Choroid plexus epithelial cell (primary cell): ENCODE data around the gene CEBPG.

ENCODE experiments used
- DNase-seq: peaks from one replicate; pipeline ENCODE4 v3.0.0-alpha.2; 2010; ENCODE audit warnings: low read depth
- H3K4me3 ChIP-seq: 2 replicates; pipeline ENCODE4 v1.5.1; 2011; ENCODE audit warnings: low read depth, mild to moderate bottlenecking, control low read depth, low read length, moderate library complexity
- TF ChIP-seq, protein P1 (sequence below): conservative IDR thresholded peaks from 2 replicates; pipeline ENCODE4 v1.5.1; 2011; ENCODE audit warnings: low read depth, mild to moderate bottlenecking, control low read depth, inconsistent platforms, low read length, moderate library complexity

Gene CEBPG

DNA sequence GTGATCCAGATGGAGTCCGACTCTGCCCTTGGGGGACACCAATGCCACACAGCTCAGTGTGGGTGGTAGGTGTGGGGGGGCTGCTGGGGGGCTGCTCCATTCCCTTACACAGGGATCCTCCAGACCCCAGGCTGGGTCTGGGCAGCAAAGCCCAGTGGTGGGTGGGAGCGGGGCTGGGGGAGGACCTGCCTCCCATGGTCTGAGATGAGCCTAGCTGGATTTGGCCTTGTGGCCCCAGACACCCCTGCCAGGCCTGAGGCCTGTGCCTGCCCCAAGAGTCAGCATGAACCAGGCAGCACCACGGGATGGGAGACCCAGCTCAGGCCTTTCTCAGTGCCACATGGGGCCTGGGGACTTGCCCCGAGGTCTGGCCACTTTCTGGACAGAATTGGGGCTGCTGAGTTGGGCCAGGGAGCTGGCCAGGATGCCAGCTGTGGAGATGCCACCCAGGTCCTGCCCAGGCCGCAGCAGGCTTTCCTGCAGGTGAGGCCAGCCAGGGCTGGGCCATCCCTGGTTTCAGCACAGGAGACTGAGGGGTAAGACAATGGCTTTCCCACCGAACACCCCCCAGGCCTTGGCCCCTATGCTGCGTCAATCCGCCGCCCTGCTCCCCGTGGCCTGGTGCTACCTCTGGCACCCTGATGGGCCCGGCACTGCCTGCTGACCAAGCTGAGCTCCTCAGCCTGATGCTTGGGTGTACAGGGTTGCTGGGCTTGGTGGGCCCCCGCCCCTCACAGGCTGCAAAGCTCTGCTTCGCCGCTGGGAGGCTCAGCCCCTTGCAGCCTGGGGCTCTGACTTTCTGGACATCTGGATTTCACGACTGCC, 24.2 kb downstream of the CEBPG start:
- peak; percentile 41 for DNase-seq
- TF ChIP-seq, protein P1, sequence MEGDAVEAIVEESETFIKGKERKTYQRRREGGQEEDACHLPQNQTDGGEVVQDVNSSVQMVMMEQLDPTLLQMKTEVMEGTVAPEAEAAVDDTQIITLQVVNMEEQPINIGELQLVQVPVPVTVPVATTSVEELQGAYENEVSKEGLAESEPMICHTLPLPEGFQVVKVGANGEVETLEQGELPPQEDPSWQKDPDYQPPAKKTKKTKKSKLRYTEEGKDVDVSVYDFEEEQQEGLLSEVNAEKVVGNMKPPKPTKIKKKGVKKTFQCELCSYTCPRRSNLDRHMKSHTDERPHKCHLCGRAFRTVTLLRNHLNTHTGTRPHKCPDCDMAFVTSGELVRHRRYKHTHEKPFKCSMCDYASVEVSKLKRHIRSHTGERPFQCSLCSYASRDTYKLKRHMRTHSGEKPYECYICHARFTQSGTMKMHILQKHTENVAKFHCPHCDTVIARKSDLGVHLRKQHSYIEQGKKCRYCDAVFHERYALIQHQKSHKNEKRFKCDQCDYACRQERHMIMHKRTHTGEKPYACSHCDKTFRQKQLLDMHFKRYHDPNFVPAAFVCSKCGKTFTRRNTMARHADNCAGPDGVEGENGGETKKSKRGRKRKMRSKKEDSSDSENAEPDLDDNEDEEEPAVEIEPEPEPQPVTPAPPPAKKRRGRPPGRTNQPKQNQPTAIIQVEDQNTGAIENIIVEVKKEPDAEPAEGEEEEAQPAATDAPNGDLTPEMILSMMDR: peak; percentile 59
- H3K4me3 ChIP-seq: no peak overlapping the region

DNA sequence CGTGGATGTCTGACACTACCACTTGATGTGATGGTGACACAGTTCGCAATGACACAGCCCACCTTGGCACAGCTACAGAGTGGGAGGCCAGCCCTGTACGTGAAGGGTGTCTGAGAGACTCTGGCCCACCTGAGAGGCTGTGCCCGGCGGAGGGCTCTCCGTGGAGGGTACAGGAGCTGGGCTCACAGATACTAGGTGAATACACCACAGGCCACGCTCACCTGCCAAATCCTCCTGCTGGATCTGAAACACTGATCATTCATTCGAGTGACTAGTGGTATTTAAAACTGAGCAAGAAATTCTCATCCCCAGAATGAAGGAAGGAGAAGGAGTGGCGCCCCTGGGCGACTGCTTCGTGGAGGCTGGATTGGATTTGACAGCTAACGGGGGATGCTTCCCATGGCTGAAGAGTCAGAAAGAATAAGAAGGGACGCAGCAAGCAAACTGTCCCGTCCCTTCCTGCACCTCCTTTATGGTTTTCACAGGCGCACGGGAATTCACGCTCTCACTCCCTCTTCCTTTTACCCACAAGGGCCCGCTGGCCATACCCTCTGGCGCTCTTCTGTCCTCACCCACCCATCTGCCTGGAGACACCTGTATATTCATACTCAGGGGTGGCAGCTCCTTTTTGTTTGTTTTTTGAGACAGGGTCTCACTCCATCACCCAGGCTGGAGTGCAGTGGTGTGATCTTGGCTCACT, 25.0 kb downstream of the CEBPG start:
- TF ChIP-seq, protein P1: no peak
- DNase-seq: no peak
- H3K4me3 ChIP-seq: no peak overlapping the region

DNA sequence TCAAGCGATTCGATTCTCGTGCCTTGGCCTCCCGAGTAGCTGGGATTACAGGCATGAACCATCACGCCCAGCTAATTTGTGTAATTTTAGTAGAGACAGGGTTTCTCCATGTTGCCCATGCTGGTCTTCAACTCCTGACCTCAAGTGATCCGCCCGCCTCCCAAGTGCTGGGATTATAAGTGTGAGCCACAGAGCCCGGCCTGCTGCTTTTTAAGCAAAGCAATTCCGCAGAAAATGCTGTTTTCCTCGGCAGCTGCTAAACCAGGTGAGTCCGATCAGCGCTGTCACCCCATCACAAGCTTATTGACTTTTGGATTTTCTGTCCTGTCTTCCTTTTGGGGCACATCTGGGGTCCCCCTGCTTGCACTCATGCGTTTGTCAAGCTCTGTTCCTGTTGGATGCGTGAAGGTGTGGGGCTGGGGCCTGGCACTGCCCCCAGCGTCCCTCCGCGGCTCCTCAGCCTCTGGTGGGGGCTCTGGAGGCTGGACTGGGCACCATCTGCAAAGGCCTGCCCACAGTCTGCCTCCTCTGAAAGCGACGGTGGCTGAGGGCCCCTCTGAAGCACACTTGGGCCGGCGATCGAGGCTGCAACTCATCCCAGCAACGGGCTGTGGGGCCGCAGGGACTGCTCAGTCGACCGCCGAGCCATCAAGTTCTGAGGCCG, 25.7 kb downstream of the CEBPG start:
- TF ChIP-seq, protein P1: no peak
- H3K4me3 ChIP-seq: no peak overlapping the region
- no peak for DNase-seq

DNA sequence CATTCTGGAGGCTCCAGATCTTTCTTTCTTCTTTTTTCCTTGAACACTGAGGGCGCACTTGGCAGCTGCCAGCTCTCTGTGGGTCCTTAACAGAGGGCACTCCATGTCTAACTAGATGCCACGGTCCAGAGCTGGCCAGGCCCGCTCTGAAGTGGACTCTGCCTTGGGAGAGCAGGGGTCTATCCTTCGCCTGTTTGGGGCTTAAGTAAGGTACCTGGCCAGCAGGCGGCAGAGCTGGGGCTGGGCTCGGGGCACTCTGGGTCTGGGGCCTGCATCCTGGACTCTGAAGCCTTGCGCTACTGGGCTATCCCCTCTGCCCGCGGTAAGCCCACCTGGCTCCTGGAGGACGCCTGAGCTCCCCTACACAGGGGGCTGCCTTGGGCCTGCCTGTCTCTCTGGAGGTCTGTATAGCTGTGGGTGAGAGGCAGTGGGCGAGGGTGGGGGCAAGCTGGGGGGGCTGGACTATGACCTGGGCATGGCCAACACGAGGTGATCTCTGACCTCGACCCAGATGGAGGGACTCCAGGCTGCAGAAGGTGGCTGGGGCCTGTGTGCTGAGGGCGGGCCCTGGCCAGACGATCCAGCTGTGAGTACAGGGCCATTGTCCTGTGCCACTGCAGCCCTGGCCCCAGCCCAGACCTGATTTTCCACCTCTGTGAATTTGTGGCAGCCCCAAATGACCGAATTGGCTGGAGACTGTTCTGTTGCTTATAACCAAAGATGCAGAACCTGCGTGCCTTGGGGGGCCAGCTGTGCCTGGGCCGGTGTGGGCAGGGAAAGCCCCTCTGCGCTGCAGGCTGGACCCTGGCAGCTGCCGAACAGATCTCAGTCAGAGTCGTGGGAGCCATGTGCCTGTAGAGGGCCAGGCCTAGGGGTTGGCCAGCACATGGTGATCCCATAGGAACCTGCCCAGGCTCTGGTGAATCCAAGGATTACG, 26.5 kb downstream of the CEBPG start:
- no peak overlapping the region for H3K4me3 ChIP-seq
- no peak for DNase-seq
- TF ChIP-seq, protein P1: no peak

DNA sequence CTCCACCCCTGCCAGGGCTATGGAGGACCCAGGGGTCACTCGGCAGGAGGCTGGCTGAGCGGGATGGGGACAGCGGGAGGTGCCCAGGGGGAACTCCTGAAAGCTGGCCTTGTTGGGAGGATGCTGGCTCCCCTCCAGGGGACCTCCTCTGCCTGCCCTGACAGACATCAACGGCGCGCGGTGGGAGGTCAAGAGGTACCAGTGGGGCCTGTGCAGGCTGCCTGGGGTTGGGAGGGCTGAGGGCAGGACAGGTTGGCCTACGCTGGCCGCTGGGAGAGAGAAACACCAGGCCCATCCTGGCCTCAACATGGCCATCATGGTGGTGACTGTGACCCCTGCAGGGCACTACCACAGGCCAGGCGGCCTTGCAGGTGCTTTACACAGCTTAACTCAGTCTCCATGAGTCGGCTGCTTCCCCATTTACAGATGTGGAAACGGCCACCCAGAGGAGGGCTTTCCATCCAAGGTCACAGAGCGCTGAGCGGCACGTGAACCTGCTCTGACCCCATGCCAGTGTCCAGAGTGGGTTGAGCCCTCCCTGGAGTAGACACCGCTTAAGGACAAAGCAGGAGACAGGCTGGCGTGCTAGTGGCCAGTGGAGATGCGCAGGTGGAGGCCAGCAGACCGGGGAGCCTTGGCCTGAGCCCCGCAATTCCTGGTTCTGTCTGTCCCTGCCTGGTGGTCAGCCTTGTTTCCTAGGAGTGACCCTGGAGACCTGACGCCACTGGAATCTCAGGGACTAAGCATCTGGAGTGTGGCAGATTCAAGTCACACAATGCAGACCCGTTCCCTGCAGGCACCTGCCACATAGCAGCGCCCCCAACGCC, 27.6 kb downstream of the CEBPG start:
- no peak for DNase-seq
- no peak overlapping the region for H3K4me3 ChIP-seq
- TF ChIP-seq, protein P1: no peak
